Epithelial cell of esophagus (primary cell): ENCODE results near the gene HECTD3.

Source experiments
- DNase-seq: peaks from one replicate; pipeline ENCODE4 v3.0.0; 2010; ENCODE audit warnings: low read depth
- H3K4me3 ChIP-seq: 2 replicates; pipeline ENCODE4 v1.5.1; 2011; ENCODE audit warnings: mild to moderate bottlenecking, low read length, control low read depth
- TF ChIP-seq, protein P1 (sequence below): IDR thresholded peaks from 2 replicates; pipeline ENCODE4 v1.5.1; 2011; ENCODE audit warnings: low read depth, mild to moderate bottlenecking, low read length, control low read depth, inconsistent platforms; ENCODE audit not compliant: insufficient read depth; ENCODE audit errors: missing control alignments

The HECTD3 gene

DNA sequence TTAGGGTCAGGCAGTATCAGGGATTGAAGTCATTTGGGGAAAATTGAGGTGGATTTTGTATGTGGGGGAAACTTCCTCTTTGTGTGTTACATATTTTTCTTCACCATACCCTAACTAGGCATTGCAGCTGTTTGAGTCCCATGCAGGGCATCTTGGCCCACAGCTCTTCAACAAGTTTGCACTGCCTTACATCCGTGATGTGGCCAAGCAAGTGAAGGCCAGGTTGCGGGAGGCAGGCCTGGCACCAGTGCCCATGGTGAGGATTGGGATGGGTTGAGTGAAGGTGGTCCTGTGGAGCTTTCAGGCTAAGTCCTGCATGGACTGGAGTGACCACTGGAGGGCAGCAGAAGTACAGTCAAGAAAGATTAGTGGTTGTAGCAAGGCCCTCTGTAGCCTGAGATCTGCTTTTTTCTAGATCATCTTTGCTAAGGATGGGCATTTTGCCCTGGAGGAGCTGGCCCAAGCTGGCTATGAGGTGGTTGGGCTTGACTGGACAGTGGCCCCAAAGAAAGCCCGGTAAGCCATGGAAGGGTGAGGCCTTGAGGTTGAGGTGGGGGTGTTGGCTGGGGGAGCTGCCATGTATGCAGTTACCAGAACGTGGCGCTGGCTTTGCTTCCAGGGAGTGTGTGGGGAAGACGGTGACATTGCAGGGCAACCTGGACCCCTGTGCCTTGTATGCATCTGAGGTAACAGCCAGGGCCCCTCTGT, 3.4 kb upstream of the HECTD3 start:
- peak; percentile 85 for DNase-seq
- no peak overlapping the region for H3K4me3 ChIP-seq
- TF ChIP-seq, protein P1, sequence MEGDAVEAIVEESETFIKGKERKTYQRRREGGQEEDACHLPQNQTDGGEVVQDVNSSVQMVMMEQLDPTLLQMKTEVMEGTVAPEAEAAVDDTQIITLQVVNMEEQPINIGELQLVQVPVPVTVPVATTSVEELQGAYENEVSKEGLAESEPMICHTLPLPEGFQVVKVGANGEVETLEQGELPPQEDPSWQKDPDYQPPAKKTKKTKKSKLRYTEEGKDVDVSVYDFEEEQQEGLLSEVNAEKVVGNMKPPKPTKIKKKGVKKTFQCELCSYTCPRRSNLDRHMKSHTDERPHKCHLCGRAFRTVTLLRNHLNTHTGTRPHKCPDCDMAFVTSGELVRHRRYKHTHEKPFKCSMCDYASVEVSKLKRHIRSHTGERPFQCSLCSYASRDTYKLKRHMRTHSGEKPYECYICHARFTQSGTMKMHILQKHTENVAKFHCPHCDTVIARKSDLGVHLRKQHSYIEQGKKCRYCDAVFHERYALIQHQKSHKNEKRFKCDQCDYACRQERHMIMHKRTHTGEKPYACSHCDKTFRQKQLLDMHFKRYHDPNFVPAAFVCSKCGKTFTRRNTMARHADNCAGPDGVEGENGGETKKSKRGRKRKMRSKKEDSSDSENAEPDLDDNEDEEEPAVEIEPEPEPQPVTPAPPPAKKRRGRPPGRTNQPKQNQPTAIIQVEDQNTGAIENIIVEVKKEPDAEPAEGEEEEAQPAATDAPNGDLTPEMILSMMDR = peak; percentile 94

DNA sequence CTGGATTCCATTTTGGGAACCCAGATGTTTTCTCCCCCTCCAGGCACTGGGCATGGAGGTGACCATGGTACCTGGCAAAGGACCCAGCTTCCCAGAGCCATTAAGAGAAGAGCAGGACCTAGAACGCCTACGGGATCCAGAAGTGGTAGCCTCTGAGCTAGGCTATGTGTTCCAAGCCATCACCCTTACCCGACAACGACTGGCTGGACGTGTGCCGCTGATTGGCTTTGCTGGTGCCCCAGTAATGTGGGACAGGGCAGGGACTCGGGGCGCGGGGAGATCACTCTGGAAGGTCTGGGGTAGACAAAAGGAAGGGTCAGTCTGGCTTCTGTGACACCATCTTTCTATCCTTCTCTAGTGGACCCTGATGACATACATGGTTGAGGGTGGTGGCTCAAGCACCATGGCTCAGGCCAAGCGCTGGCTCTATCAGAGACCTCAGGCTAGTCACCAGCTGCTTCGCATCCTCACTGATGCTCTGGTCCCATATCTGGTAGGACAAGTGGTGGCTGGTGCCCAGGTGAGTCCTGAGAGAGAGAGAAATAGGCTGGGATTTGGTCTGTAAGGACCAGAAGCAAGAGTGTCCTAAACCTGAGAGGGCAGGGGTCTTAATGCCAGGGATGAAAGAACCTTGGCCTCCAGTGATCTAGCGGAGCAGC, 2.6 kb upstream of the HECTD3 start:
- TF ChIP-seq, protein P1 = no peak
- DNase-seq = no peak
- no peak overlapping the region for H3K4me3 ChIP-seq

DNA sequence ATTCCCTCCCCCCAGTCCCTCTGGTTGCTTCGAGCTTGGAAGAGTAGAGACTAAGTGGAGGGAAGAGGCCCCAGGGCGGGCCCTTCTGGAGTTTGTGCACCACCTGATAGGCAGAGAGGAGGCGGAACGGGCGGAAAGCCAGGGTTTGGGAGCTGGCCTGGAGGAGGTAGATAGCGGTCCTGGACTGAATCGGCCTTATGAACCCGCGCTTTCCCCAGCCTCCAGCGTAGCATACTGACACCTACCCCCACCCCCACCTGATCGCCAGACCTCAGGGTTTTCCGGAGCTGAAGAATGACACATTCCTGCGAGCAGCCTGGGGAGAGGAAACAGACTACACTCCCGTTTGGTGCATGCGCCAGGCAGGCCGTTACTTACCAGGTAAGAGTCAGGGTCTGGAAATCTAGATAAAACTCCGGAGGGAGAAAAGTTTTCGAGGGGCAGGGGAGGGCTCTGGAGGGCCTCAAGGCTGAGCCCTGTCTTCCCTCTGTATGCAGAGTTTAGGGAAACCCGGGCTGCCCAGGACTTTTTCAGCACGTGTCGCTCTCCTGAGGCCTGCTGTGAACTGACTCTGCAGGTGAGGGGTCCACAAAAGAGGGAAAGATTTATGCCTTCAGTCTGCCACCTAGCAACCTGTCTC, 1.6 kb upstream of the HECTD3 start:
- TF ChIP-seq, protein P1 = no peak
- peak overlapping the region; percentile 77 for H3K4me3 ChIP-seq

DNA sequence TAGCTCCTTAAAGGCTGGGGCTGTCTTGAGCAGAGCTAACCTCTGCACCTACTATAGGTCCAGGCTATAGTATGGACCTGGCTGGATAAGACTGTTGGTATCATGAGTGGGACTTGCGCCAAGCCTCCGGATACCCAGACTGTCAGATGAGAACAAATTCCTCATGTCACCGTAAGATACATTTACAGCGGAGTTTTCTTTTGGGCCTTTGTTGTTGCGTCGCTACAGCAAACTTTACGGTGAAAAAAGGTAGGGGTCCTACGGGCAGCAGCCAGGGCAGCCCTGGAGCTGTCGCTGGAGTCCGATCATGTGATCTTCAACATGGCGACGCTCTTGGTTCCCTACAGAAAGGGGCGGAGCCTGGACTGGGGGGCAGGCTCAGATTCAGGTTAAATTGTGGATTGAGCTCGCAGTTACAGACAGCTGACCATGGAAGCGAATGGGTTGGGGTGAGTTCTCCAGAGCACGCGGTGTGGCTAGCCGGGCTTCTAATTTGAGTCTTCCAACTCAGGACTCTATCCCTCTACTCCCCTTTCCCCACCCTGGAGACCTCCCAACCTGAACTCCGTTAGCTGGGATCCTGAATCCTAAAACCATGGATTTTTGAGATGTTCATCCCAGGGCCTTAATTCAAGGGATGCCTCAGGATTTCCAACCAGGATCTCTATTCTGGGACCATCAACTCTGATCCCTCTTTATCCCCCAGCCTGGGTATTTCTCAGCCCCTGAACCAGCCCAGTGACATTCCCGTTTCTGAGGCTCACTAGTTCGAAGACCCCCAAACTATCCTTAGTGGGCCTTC, 914 bp upstream of the HECTD3 start, which contains the start of gene UROD:
Gene UROD (plus strand): TSS at position 418 of the 802 bp plus-strand sequence. CDS start 12 bp downstream, at position 430.
- H3K4me3 ChIP-seq = peak within 1 kb of the TSS; percentile 89
- TF ChIP-seq, protein P1 = no peak
- peak; percentile 97 for DNase-seq

More for the DNA sequence above, 1.6 kb upstream of the HECTD3 start:
- DNase-seq = peak; percentile 60

DNA sequence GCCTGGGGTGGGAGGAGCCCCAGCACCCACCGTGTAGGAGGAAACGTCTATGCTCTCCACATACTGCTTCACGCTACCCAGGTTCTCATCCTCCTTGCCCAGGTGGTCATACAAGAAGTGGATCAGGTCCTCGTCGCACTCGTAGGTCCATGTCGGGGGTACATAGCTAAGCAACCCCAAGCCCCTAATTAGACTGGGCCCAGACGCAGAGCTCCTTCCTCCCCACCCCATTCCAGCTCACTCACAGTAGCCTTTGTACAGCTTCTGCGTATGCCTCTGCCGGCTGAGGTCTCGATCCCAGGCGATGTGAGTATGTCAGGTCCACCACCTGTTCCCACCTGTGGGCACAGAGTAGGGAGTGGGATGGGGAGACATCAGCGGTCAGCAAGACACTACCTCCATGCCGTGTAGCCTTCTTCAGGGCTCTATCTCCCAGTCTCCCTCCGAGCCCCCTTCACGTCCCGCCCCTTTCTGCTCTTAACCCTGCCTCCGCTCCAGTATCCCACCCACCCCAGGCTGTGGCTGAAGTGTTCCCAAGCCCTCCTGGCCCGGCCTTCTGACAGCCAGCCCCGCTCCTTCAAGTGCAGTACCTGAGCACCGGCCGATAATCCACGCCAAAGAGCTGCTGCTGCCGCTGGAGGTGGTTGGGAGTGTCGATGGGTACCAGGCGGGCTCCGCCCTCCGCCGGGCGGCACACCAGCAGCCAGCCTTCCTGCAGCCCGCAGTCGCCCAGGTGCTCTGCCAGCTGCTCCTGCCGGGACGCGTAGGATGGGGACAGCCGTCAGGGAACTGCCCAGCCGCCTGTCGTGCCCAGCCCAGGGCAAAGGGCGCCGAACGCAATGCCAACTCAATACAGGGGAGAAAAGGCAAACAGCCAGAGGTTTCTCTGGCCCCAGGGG, 919 bp downstream of the HECTD3 start:
- DNase-seq = peak; percentile 61
- TF ChIP-seq, protein P1 = no peak
- H3K4me3 ChIP-seq = peak overlapping the region; percentile 89
